ENCODE results near the gene DMXL1.
"Not testable (repeated sequence)": the region's sequence is repeated elsewhere in the genome, so short reads cannot be mapped to it uniquely, and the experiment has no call there.

DMXL1 gene

DNA sequence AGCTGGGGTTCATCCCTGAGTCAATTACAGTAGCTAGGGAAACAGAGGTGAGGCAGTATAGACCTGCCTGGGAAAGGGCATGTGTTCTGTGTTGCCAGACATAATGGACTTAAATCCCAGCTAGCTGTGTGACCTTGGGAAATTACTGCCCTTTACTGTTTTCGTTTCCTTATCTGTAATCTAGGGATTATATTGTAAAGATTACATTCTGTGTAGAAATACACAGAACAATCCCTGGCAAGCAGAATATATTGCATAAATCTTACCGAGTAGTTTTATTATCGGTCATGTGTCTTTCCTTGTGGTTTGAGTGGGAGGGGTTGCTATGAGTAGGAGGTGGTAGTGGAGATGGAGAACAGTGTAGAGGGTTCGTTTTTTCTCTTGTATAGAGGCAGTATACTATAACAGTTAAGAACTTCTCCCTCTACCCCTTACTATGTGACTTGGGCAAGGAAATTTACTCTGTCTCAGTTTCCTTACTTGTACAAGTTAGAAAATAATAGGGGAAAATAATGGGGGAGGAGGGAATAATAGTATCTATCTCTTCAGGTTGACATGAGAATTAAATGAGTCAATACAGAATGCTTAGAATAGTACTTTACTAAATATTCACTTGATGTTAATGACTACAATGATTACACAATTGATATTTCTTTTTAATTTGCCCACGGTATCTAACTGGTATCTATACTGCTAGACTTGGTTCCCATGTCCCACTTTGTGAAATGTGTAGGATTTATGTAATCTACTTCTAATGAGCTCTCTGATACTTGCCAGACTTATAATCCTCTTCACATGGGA is 7.1 kb upstream of the DMXL1 start:
- DNase-seq (ENCODE audit: low read depth in 1 of 2, low spot score in 1 of 2) = no peak

DNA sequence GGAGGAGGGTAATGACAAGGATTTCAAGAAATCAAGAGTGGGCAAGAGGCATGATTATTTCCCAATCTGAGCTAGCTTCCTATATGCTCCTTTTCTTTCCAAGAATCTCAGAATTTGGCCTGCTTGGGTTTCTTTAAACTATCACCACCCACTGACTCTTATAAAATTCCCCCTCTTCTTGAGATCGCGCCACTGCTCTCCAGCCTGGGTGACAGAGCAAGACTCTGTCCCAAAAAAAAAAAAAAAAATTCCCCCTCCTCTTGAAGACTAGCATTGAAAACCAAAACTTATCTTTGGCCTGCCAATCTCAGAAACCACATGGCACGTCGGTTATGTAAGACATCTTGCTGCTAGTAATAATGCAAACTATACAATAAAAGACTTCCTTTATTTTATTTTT is 3.4 kb upstream of the DMXL1 start:
- no peak for DNase-seq (ENCODE audit: low read depth in 1 of 2, low spot score in 1 of 2)

DNA sequence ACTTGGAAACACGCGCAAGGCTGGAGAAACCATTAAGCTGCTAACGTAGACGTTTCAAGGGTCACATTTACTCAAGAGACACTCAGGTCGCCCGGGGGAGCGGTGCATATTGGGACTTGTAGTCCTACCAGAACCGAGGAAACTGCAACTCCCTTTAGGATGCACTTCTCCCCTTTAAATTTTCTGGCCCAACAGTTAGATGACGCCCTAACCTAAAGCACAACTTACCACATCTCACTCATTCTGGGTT is 384 bp upstream of the DMXL1 start:
- DNase-seq (ENCODE audit: low read depth in 1 of 2, low spot score in 1 of 2) = no peak

DNA sequence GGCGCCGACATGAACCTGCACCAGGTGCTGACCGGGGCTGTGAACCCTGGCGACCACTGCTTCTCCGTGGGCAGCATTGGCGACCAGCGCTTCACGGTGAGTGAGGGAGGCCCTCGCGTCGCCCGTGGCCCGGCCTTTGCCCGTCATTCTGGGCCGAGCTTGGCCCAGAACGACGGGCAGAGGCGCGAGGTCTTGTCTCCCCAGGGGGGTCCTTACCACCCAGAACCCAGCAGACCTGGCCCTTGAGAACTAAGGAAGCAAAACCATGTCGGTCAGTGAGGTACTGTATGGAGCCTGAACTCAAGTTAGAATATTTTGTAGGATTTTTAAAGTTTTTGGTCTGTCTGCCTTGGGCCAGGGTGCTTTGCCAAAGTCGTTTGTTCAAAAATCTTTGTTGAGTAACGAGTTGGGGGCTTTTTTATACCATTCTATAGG is 691 bp downstream of the DMXL1 start:
- no peak for DNase-seq (ENCODE audit: low read depth in 1 of 2, low spot score in 1 of 2)

DNA sequence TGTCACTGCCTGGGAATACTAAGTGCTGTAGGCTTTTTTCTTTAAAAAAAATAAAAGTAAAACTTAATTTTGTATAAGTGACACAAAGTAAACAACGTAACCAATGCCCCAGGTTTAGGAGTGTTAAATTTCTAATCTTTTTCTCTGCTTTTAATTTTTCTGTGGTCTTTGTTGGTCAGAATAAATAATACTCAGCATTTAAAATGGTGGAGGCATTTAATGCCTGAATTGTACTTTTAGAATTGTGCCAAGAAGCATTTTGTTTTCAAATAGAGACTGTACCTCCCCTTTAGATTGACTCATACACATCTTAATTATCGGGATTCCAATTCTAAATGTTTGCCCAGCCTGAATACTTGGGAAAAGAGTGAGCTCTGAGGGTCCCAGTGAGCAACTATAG is 1.6 kb downstream of the DMXL1 start:
- no peak for DNase-seq (ENCODE audit: low read depth in 1 of 2, low spot score in 1 of 2)

DNA sequence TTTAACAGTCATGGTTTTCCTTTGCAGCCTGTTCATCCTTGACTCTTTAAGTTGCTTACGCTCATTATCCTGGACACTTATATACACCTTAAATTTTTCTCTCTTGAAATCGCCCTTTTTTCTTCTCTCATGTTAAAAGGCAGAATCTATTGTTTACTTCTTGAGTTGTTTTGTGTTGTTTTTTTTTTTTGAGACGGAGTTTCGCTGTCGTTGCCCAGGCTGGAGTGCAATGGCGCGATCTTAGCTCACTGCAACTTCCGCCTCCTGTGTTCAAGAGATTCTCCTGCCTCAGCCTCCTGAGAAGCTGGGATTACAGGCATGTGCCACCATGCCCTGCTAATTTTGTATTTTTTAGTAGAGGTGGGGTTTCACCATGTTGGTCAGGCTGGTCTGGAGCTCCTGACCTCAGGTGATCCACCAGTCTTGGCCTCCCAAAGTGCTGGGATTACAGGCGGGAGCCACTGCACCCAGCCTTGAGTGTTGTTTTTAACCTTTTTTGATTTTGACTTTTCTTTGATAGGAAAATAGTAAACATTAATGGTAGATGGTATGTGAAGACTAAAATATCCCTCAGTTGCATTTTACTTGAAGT is 3.0 kb downstream of the DMXL1 start:
- not testable (repeated sequence) for DNase-seq (ENCODE audit: low read depth in 1 of 2, low spot score in 1 of 2)

DNA sequence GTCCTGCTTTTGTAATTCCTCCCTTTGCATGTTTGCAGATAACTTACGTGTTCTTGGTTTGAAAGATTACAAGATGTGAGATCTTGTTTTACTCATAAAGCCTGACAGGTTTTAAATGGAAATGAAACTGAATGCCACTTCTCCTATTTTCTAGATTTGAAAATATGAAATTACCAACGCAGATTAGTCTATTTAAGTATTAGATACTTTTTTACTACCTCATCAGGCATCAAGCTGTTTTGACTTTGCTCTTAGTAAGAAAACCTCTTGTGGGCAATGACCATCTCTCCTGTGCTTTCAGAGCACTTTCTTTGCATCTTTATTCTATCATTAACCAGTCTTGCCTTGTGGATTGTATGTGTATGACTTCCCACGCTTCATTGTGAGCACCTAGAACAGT is 3.5 kb downstream of the DMXL1 start:
- DNase-seq (ENCODE audit: low read depth in 1 of 2, low spot score in 1 of 2) = no peak

DNA sequence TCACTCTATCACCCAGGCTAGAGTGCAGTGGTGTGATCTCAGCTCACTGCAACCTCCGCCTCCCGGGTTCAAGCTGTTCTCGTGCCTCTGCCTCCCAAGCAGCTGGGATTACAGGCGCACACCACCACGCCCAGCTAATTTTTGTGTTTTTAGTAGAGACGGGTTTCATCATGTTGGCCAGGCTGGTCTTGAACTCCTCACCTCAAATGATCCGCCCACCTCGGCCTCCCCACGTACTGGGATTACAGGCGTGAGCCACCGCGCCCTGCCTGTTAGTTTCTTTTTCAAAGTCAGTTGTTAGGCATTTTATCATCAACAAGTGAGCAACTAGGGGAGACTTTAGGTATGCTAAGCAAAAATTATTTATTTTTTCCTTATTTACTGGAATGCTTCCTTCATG is 4.4 kb downstream of the DMXL1 start:
- not testable (repeated sequence) for DNase-seq (ENCODE audit: low read depth in 1 of 2, low spot score in 1 of 2)

DNA sequence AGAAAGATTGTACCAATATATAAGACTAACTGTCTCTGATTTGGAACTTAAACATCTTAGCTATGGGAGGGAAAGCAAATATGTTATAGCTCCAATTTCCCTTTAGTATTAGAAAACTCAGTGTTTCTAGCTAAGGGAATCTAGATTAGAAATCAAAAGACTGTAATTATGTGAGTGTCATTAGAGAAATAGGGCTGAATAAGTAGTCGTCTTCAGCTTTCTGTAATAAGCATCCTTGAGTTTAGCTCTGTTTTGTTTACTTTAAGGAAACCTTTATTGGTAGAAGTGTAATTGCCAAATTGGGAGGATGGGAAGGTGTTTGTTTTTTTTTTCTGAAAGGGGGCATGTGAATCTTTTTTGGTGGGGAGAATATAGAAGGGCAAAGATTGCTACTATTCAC is 5.2 kb downstream of the DMXL1 start:
- no peak for DNase-seq (ENCODE audit: low read depth in 1 of 2, low spot score in 1 of 2)

DNA sequence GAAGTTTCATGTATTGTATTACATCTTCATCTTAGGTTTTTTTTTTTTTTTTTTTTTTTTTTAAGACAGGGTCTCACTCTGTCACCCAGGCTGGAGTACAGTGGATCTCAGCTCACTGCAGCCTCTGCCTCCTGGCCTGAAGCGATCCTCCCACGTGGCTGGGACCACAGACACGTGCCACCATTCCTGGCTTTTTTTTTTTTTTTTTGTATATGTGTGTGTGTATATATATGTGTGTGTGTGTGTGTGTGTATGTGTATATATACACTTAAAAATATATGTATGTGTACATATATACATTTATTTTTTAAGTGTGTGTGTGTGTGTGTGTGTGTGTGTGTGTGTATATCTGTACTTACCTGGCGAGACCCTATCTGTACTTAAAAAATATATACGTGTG is 6.6 kb downstream of the DMXL1 start:
- no peak for DNase-seq (ENCODE audit: low read depth in 1 of 2, low spot score in 1 of 2)

DNA sequence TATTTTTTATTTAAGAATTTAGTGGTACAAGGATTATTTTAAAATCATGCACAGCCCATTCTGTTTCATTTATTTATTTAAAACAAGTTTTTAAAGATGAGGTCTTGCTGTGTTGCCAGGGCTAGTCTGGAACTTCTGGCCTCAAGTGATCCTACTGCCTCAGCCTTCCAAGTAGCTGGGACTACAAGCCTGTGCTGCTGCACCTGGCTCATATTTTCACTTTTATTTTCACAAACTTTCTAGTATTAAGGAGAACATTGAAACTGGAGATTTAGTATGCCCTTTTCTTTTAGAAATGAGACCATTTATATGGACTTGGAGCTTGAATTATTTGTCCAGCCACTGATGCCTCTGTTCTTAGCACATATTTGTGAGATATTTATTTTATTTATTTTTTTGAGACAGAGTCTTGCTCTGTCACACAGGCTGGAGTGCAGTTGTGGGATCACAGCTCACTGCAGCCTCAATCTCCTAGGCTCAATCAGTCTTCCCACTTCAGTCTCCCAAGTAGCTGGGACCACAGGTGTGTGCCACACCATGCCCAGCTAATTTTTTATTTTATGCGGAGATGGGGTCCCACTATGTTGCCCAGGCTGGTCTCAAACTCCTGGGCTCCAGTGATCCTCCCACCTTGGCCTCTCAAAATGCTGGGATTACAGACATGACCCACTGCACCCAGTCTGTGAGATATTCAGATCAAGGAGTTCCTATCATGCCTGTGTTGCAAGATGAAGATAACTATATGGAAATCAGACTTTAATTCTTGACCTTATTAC is 7.4 kb downstream of the DMXL1 start:
- no peak for DNase-seq (ENCODE audit: low read depth in 1 of 2, low spot score in 1 of 2)

DNA sequence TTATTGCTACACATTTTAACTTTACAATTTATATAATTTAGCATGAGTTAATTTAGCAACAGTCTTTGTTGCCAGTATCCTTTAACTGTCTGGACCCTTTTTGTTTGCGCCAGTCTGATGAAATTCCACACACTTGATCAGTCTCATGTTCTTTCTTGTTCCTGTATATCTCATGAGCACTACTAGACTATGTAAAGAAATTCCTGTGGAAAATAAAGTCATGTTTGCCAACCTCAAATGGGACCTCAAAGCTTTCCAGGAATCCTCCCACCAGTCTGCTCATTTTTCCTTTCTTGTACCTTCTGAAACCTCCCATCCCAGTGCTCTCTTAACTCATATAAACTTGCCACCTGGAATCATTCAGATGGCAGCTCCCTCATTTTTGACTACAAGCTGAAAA is 8.0 kb downstream of the DMXL1 start:
- no peak for DNase-seq (ENCODE audit: low read depth in 1 of 2, low spot score in 1 of 2)

DNA sequence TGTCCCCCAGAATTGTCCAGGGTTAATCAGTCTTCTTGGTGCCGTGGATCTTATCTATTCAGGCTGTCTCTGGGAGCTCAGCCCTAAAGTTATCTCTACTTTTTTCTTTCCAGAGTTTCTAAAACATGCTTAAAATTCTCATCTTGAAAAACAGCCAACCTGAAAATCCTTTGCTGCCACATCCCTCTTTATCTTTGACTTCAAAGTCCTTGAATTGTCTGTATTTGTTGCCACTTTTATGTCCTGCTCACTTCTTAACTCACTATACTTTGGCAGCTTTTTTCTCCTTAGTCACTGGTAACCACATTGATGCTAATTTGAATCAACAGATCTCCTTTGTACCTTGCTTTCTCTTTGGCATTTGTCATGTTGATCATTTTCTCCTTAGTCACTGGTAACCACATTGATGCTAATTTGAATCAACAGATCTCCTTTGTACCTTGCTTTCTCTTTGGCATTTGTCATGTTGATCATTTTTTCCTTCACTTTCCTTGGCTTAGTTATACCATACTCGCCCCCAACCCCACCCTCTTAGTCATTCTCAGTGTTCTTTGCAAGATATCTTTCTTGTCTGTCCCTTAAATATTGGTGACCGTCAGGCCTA is 8.5 kb downstream of the DMXL1 start:
- no peak for DNase-seq (ENCODE audit: low read depth in 1 of 2, low spot score in 1 of 2)

DNA sequence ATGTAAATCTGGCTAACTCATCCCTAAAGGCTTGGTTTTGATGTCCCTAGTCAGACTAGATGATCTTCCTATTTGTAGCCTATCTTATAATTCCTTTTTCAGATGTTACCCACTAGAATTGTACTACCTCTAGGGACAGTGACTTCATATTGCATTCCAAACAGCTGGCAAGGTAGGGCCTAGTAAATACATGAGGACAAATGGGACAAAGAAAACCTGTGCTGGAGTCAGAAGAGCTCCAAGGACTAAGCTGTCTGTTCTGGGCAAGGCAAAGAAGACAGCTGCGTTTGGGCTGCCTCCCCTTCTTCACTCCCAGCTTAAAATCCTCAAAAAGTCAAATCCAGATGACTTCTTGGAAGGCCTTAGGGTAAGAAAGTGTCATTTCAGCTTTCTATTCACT is 10.0 kb downstream of the DMXL1 start:
- no peak for DNase-seq (ENCODE audit: low read depth in 1 of 2, low spot score in 1 of 2)

DNA sequence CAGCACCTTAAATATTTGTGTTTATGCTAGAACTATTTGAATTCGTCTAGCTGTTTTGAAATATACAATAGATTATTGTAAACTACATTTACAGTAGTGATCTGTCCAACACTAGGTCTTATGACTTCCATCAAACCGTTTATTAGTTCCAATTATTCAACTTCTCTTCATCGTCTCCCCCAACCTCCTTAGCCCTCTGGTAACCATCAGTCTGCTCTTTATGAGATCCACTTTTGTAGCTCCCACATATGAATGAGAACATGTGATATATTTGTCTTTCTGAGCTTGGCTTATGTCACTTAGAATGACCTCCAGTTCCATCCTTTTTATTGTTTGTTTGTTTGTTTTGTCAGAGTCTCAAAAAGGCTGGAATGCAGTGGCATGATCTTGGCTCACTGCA is 11.8 kb downstream of the DMXL1 start:
- DNase-seq (ENCODE audit: low read depth in 1 of 2, low spot score in 1 of 2) = no peak

DNA sequence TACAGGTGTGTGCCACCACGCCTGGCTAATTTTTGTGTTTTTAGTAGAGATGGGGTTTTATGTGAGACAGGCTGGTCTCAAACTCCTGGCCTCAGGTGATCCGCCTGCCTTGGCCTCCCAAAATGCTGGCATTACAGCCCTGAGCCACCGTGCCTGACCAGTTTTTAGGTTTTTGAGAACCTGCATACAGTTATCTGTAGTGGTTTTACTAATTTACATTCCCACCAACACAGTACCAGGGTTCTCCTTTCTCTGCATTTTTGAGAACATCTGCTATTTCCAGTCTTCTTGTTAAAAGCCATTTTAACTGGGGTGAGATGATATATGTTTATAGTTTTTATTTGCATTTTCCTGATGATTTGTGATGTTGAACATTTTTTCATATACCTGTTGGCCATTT is 12.8 kb downstream of the DMXL1 start:
- no peak for DNase-seq (ENCODE audit: low read depth in 1 of 2, low spot score in 1 of 2)

DNA sequence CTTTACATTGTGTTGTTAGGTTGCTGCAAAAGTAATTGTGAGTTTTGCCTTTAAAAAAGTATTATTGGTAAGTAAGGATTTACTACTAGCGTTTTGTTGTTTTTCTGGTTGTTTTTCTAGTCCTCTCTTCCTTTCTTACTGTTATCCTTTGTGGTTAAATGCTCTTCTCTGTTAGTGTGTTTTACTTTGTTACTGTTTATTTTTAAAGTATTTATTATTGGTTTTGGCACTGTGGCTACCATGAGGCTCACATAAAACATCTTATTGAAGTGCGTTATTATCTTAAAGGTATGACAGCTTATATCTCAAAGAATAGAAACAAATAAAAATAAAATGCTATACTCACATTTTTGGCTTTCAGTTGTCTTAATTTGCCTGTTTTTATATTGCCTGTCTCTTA is 17.6 kb downstream of the DMXL1 start:
- DNase-seq (ENCODE audit: low read depth in 1 of 2, low spot score in 1 of 2) = no peak

DNA sequence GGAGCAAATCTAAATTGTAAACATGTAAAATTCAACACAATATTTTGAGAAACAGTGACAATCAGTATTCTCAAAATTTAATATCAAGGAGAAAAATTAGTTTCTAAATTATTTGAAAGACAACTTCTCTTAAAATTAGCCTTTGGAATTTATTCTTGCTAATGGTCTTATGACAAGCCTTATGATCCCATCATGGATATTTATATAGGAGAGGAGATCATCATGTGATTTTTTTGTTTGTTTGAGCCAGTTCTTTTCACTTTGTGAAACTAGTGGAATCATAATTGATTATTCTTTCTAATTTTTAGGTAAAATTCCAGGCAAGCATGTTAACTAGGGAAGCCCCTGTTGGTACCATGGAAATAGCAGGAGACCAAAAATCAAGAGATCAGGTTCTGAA is 24.7 kb downstream of the DMXL1 start:
- DNase-seq (ENCODE audit: low read depth in 1 of 2, low spot score in 1 of 2) = no peak

DNA sequence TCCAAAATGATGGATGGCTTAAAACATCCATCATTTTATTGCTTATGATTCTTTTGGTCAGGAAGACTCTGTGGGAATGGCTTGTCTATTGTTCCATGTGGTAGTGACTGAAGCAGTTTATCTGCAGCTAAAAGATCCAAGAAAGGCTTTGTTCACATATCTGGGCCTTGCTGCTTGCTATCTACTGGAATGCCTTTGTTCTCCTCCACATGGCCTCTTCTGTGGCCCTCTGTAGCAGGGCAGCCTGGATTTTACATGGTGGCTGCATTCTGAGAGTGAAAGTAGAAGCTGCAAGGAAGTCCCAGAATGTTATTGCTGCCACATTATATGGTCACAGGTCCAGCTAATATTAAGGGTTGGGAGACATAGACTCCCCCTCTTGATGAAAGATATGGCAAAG is 35.1 kb downstream of the DMXL1 start:
- no peak for DNase-seq (ENCODE audit: low read depth in 1 of 2, low spot score in 1 of 2)

DNA sequence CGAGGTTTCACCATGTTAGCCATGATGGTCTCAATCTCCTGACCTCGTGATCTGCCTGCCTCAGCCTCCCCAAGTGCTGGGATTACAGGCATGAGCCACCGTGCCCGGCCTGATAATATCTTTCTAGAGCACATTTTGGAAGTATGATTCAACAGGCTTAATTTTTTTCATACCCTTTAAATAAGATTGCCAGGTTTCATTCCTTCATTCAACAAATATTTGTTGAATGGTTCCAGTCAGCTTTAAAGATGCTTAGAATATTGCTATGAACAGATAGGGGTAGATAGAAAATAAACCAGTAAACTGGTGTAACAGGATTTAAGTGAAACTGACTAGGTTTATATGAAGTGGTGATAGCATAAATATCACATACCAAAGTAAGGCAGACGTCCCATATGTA is 41.3 kb downstream of the DMXL1 start:
- DNase-seq (ENCODE audit: low read depth in 1 of 2, low spot score in 1 of 2) = no peak

DNA sequence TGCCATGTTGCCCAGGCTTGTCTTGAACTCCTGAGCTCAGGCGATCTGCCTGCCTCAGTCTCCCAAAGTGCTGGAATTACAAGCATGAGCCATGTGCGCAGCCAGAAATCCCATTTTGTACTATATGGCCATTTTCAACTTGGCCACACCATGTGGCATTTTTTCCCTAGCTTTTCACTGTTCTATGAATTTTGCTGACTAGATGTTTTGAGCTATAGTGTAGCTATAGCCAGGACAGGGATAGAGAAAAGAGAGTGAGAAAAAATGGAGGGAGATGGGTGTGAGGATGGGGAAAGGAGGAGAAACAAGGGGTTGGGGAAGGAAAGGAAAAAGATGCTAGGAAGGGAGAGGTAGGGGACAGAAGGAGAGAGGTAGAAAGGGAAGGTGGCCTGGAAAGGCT is 46.4 kb downstream of the DMXL1 start:
- no peak for DNase-seq (ENCODE audit: low read depth in 1 of 2, low spot score in 1 of 2)

DNA sequence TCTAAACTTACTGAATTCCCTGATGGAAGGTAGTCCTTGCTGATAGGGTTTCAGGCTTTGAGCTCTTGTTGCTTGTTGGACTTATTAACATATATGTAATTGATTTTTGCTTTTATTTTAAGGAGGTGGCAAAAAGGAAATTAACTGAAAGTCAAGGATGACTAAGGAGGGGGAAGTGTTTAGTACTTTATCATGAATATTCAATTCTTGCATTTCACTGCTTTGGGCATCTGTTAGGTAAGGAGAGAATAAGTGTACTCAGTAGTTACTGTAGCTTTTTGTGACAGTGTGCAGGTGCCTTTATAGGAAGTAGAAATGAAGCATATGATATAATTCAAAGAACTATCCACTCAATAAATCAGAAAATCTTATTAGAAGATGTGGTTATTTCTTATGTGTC is 47.1 kb downstream of the DMXL1 start:
- no peak for DNase-seq (ENCODE audit: low read depth in 1 of 2, low spot score in 1 of 2)
